Pancreas (tissue), 10 donors: Measurements from ENCODE around the gene POLE4. TPM values are rescaled to one million over a fixed set of nuclear protein-coding genes. Genes with fewer than 3 reads are reported as not detected.

Experiments used
- ATAC-seq, 4 donors: fragments of 200-7000 bp; cut with Tn5 transposase; one replicate each; pipeline versions ENCODE4 v1.8.0 to v1.9.1; 2020; ENCODE audit warnings: mild to moderate bottlenecking in 4 of 4, moderate library complexity in 4 of 4
- DNase-seq, 6 donors: peaks; one replicate each; pipeline ENCODE4 v3.0.0-alpha.2; 2020
- FAIRE-seq: peaks from 2 replicates; lab custom pipeline; 2012; peaks lifted over from hg19 to GRCh38; lab: Jason Lieb, UNC
- H3K27ac ChIP-seq, 4 donors: fragments of 200-600 bp; sonication (generic); 1 replicate in 3 of 4; 2 replicates in 1 of 4; pipeline versions ENCODE4 v1.5.0 to v1.8.0; 2020
- H3K27me3 ChIP-seq, 4 donors: fragments of 200-600 bp; one replicate each; pipeline ENCODE4 v1.8.0; 2021
- H3K36me3 ChIP-seq, 3 donors: fragments of 200-600 bp; sonication (generic) in 1 of 3; one replicate each; pipeline versions ENCODE4 v1.5.0 to v1.8.0; 2020 to 2021
- H3K4me1 ChIP-seq, 3 donors: fragments of 200-600 bp; one replicate each; pipeline ENCODE4 v1.8.0; 2021
- H3K4me3 ChIP-seq, 4 donors: fragments of 200-600 bp; sonication (generic) in 2 of 4; one replicate each; pipeline versions ENCODE4 v1.5.0 to v1.8.0; 2020 to 2021
- H3K9me3 ChIP-seq, 4 donors: fragments of 200-600 bp; one replicate each; pipeline ENCODE4 v1.8.0; 2021
- CTCF ChIP-seq, 4 donors: fragments of 200-600 bp; sonication (generic) in 3 of 4; IDR thresholded peaks; one replicate each; pipeline versions ENCODE4 v1.5.0 to v1.8.0; 2021; ENCODE audit warnings: antibody characterized with exemption in 4 of 4
- WGBS, 2 donors: extraction: QIAGEN DNeasy Blood & Tissue Kit; methylation state at CpG; one replicate each; pipeline ENCODE4 v1.1.7; 2013; 5-methylcytosine and 5-hydroxymethylcytosine counted together
- intact Hi-C, 3 donors: fragments of 100-400 bp; cut with DNase I; formaldehyde crosslinking; loops; one replicate each; pipeline versions ENCODE4 v1.11.1 to v1.14.2; 2022
- polyA plus RNA-seq, 2 donors: library from polyadenylated mRNA; stranded (reverse); fragments of 200-250 nt; gene quantifications; one replicate each; pipeline ENCODE4 v1.2.3, GENCODE V29; 2013
- total RNA-seq, 6 donors: library from RNA; stranded (reverse); fragmentation: NEBNext Ultra II Directional in 4 of 6; extraction: Animal tissue kit (Norgen Biotek cat#: 25700) in 4 of 6; gene quantifications; one replicate each; pipeline versions ENCODE4 v1.2.1 to v1.2.4, GENCODE V29; 2021 to 2023
- donor health status: healthy with polysubstance abuse.
- donor health status: DM: no; HTN: no; CAD: no; lungs with moderate emphysema.
- donor health status: DM: no; HTN: no; CAD: no.
- donor health status: control.
- donor health status: control.
- donor health status: Bipolar disorder and iron deficiency.
- donor health status: DM: yes; HTN: yes; CAD: no.
- donor health status: DM: no; HTN: no; CAD: no.
- donor health status: DM: no; HTN: no; CAD: no.
- donor health status: DM: yes; HTN: yes; CAD: no.

Gene POLE4
- total and polyA plus RNA-seq, 8 donors: 10.0 to 22.6 (median 18.2) TPM

- intact Hi-C loops: loop anchor here in 1 of 3 donors (10.0 kb wide), 1 partner anchor 484 kb away; no protein-coding TSS in a partner anchor
- ATAC-seq: no peak
- H3K4me1 ChIP-seq: no peaks in the 10 kb centered on the region
- no peaks in the 10 kb centered on the region for H3K36me3 ChIP-seq
- 86 to 95% methylated on average over 2 of the region's 2 CpGs for WGBS, 2 donors
- H3K27me3 ChIP-seq: no peaks in the 10 kb centered on the region
- no peak for FAIRE-seq
- no peak for DNase-seq
- H3K4me3 ChIP-seq: no peak overlapping the region
- H3K27ac ChIP-seq: no peak overlapping the region
- TF ChIP-seq CTCF (IDR thresholded peaks at IDR 0.05): no peak
- no peaks in the 10 kb centered on the region for H3K9me3 ChIP-seq
These were observed 37.2 kb upstream of the POLE4 start for GRCh38 chr2:74921236-74921736.

- Histone ChIP-seq H3K4me1 (no peaks in the 10 kb centered on the region), H3K4me3 (no peak overlapping the region), H3K36me3 (no peaks in the 10 kb centered on the region), H3K27ac (no peak overlapping the region), H3K9me3 (no peaks in the 10 kb centered on the region), H3K27me3 (no peaks in the 10 kb centered on the region)
- no peak for TF ChIP-seq CTCF (IDR thresholded peaks at IDR 0.05)
- no peak for ATAC-seq
- no peak for FAIRE-seq
- 71 to 80% methylated on average over 5 of the region's 5 CpGs for WGBS, 2 donors
- intact Hi-C loops: loop anchor here in 1 of 3 donors (10.0 kb wide), 1 partner anchor 482 kb away; no protein-coding TSS in a partner anchor
- DNase-seq: no peak
These were observed 35.7 kb upstream of the POLE4 start for GRCh38 chr2:74922592-74923227.

- TF ChIP-seq CTCF (IDR thresholded peaks at IDR 0.05): no peak
- no peak for DNase-seq
- H3K4me3 ChIP-seq: no peak overlapping the region
- intact Hi-C loops: loop anchor here in 1 of 3 donors (10.0 kb wide), 1 partner anchor 480 kb away; no protein-coding TSS in a partner anchor
- no peaks in the 10 kb centered on the region for H3K36me3 ChIP-seq
- ATAC-seq: no peak
- H3K9me3 ChIP-seq: no peaks in the 10 kb centered on the region
- no peaks in the 10 kb centered on the region for H3K27me3 ChIP-seq
- H3K4me1 ChIP-seq: no peaks in the 10 kb centered on the region
- 82% methylated on average over 11 of the region's 11 CpGs for WGBS, 2 donors
- no peak overlapping the region for H3K27ac ChIP-seq
- FAIRE-seq: no peak
These were observed 33.8 kb upstream of the POLE4 start for GRCh38 chr2:74924463-74925265.

- ATAC-seq (no peak), FAIRE-seq (no peak), DNase-seq (no peak)
- Histone ChIP-seq H3K27me3 (no peaks in the 10 kb centered on the region), H3K9me3 (no peaks in the 10 kb centered on the region), H3K4me1 (no peaks in the 10 kb centered on the region), H3K36me3 (no peaks in the 10 kb centered on the region), H3K4me3 (no peak overlapping the region), H3K27ac (no peak overlapping the region)
- WGBS, 2 donors: 59 to 63% methylated on average over 2 of the region's 2 CpGs
- intact Hi-C loops: loop anchor here in 1 of 3 donors (10.0 kb wide), 1 partner anchor 479 kb away; no protein-coding TSS in a partner anchor
- no peak for TF ChIP-seq CTCF (IDR thresholded peaks at IDR 0.05)
These were observed 33.1 kb upstream of the POLE4 start for GRCh38 chr2:74925361-74925786.
